ENCODE measurements around the gene GJD2. TPM values are rescaled to one million over a fixed set of nuclear protein-coding genes. Genes with fewer than 3 reads are reported as not detected.

The GJD2 gene
- total and polyA plus RNA-seq, 2 of the 13 experiments (the other 11 are each of a cell fraction or from before 2014, with no cell fraction given): not detected

GRCh38 chr15:34719695-34720094, 35.1 kb downstream of the GJD2 start:
- H3K27ac ChIP-seq (ENCODE audit: extremely low read length, insufficient read depth, low read length): no peak overlapping the region
- H3K36me3 ChIP-seq (replicated peaks in 1 of 2; ENCODE audit: control insufficient read depth in 1 of 2, insufficient read depth in 2 of 2, low read length in 2 of 2): no peaks in the 10 kb centered on the region
- no peak overlapping the region for H3K4me3 ChIP-seq (replicated peaks in 1 of 3; ENCODE audit: insufficient read depth in 1 of 3, low read depth in 2 of 3, low read length in 3 of 3)
- no peaks in the 10 kb centered on the region for H3K79me2 ChIP-seq (ENCODE audit: insufficient read depth, low read length)
- WGBS (ENCODE audit: low lambda C conversion rate): 5% methylated on average over 2 of the region's 2 CpGs
- no peak for FAIRE-seq
- in situ Hi-C loops (cut with HindIII; ENCODE audit: extremely low pct_ligation_motif_present, low pct_unique_long_range_greater_than_20kb) (no loop called here), intact Hi-C loops (cut with micrococcal nuclease; ENCODE audit: unreplicated experiment) (no loop called here)
- H3K4me1 ChIP-seq (ENCODE audit: insufficient read depth, low read length): peaks cover 14% of the 10 kb centered on the region; the same call in 1 of the 2 replicates
- H3K4me2 ChIP-seq (ENCODE audit: low read depth, low read length): no peak overlapping the region
- H3K9me3 ChIP-seq (ENCODE audit: low read length): no peaks in the 10 kb centered on the region
- H3K9ac ChIP-seq (ENCODE audit: insufficient read depth, low read depth, low read length): no peak overlapping the region
- no peaks in the 10 kb centered on the region for H4K20me1 ChIP-seq (ENCODE audit: insufficient read depth, low read length)
- peaks cover 0 to 8% of the 10 kb centered on the region in 2 experiments; a peak in 2 of 5 replicates for H3K27me3 ChIP-seq (ENCODE audit: control insufficient read depth in 1 of 2, insufficient read depth in 2 of 2, low read length in 2 of 2)
- BruUV-seq (replicated peaks): no TSS peak
- H2AFZ ChIP-seq (ENCODE audit: low read length): no peak overlapping the region
- TF ChIP-seq ONECUT2 (CRISPR knock-in tag; IDR thresholded peaks at IDR 0.05) (no peak), MAFK (conservative IDR thresholded peaks at IDR 0.05 in 1 of 2, IDR thresholded peaks at IDR 0.05 in 1 of 2; ENCODE audit: low read length in 2 of 2) (peak; percentile 54 to 65; a peak in 3 of 4 replicates), MAFF (IDR thresholded peaks at IDR 0.05; ENCODE audit: low read depth, low read length) (peak; percentile 44; the same call in 1 of the 2 replicates)
- ATAC-seq: no peak
- CTCF ChIA-PET (ENCODE audit: low intra/inter-chr PET ratio, low total read pairs): no interaction called here
- POLR2A ChIA-PET: no interaction called here
- no peak for DNase-seq (ENCODE audit: low spot score)

- TF ChIP-seq HHEX (CRISPR knock-in tag; IDR thresholded peaks at IDR 0.05): no peak
- no peak for TF ChIP-seq TOPORS (CRISPR knock-in tag; IDR thresholded peaks at IDR 0.05)
- TF ChIP-seq SRY (CRISPR knock-in tag; IDR thresholded peaks at IDR 0.05): no peak
- no peak for TF ChIP-seq SOX6 (IDR thresholded peaks at IDR 0.05)
- TF ChIP-seq SOX6 (CRISPR knock-in tag; IDR thresholded peaks at IDR 0.05): no peak
- TF ChIP-seq ZNF546 (CRISPR knock-in tag; conservative IDR thresholded peaks at IDR 0.05): no peak
- no peak for TF ChIP-seq KIAA2018 (CRISPR knock-in tag; IDR thresholded peaks at IDR 0.05; ENCODE audit: borderline replicate concordance)
- FAIRE-seq (no peak), ATAC-seq (no peak), DNase-seq (ENCODE audit: low spot score) (no peak)
- Histone ChIP-seq H3K4me3 (replicated peaks in 1 of 3; ENCODE audit: insufficient read depth in 1 of 3, low read depth in 2 of 3, low read length in 3 of 3) (no peak overlapping the region), H3K9me3 (ENCODE audit: low read length) (no peaks in the 10 kb centered on the region), H2AFZ (ENCODE audit: low read length) (no peak overlapping the region), H3K9ac (ENCODE audit: insufficient read depth, low read depth, low read length) (no peak overlapping the region), H3K36me3 (replicated peaks in 1 of 2; ENCODE audit: control insufficient read depth in 1 of 2, insufficient read depth in 2 of 2, low read length in 2 of 2) (no peaks in the 10 kb centered on the region), H3K4me2 (ENCODE audit: low read depth, low read length) (no peak overlapping the region), H4K20me1 (ENCODE audit: insufficient read depth, low read length) (no peaks in the 10 kb centered on the region), H3K79me2 (ENCODE audit: insufficient read depth, low read length) (no peaks in the 10 kb centered on the region), H3K27me3 (ENCODE audit: control insufficient read depth in 1 of 2, insufficient read depth in 2 of 2, low read length in 2 of 2) (peaks cover 0 to 8% of the 10 kb centered on the region in 2 experiments; a peak in 2 of 5 replicates), H3K4me1 (ENCODE audit: insufficient read depth, low read length) (peaks cover 14% of the 10 kb centered on the region; the same call in 1 of the 2 replicates), H3K27ac (ENCODE audit: extremely low read length, insufficient read depth, low read length) (no peak overlapping the region)
- ChIA-PET POLR2A (no interaction called here), CTCF (ENCODE audit: low intra/inter-chr PET ratio, low total read pairs) (no interaction called here)
- WGBS (ENCODE audit: low lambda C conversion rate): 84% methylated on average over 1 of the region's 1 CpG
- BruUV-seq (replicated peaks): no TSS peak
- intact Hi-C loops (cut with micrococcal nuclease; ENCODE audit: unreplicated experiment) (no loop called here), in situ Hi-C loops (cut with HindIII; ENCODE audit: extremely low pct_ligation_motif_present, low pct_unique_long_range_greater_than_20kb) (no loop called here)
Observed at GRCh38 chr15:34718681-34719665, 35.8 kb downstream of the GJD2 start.
